Measurements from ENCODE around the gene PTGES2.
"Not testable (repeated sequence)": the region's sequence is repeated elsewhere in the genome, so short reads cannot be mapped to it uniquely, and the experiment has no call there.

PTGES2 gene

DNA sequence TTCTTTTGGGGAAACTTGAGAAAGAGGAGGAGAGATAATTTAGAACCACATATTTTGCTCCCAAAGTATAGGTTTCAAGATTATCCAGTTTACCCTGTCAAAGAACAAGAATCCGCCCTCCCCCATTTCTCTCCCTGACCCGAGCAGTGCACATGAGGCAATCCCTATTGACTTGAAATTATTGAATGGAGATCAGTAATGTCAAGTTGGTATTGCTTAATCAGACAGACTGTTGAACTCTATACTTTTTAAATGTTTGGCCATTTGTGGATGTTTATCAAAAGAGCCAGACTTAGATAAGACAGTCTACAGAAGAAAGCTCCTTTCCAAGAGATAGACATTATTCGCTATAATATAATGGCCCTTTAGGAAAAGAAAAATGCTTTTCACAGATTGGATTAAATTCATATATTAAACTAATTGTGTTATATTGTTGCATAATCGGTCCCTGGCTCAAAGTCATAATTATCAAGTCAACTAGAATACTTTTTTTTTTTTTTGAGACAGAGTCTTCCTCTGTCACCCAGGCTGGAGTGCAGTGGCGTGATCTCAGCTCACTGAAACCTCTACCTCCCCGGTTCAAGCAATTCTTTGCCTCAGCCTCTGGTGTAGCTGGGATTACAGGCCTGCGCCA, 54.2 kb downstream of the PTGES2 start:
- DNase-seq (ENCODE audit: low read depth in 1 of 2, low spot score in 1 of 2) = no peak
- in situ Hi-C loops (cut with HindIII; ENCODE audit: low pct_unique_long_range_greater_than_20kb, low sequenced_read_pairs) = no loop called here
- TF ChIP-seq JUND (IDR thresholded peaks at IDR 0.05; ENCODE audit: low read depth) = no peak

GRCh38 chr9:128072144-128073021, 55.1 kb downstream of the PTGES2 start:
- TF ChIP-seq JUND (IDR thresholded peaks at IDR 0.05; ENCODE audit: low read depth) = no peak
- in situ Hi-C loops (cut with HindIII; ENCODE audit: low pct_unique_long_range_greater_than_20kb, low sequenced_read_pairs) = no loop called here
- peak in 1 of 2 experiments; percentile 57 for DNase-seq (ENCODE audit: low read depth in 1 of 2, low spot score in 1 of 2)

GRCh38 chr9:128071475-128071874, 56.1 kb downstream of the PTGES2 start:
- DNase-seq (ENCODE audit: low read depth in 1 of 2, low spot score in 1 of 2); in situ Hi-C loops (cut with HindIII; ENCODE audit: low pct_unique_long_range_greater_than_20kb, low sequenced_read_pairs): not testable (repeated sequence)

DNA sequence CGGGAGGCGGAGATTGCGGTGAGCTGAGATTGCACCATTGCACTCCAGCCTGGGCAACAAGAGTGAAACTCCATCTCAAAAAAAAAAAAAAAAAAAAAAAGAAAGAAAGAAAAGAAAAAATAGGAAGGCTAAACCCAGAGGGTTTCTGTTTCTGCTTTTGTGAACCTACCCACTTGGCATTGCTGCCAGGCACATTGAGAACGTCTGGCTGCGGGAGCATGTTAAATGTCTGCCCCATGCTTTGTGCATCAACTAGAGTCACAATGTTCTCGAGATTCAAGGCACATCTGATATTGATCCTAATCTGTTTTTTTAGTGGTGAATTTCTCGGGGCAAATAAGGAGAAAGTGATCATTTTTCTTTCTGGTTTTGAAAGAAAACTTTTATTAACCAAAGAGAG, 56.7 kb downstream of the PTGES2 start:
- no peak for DNase-seq (ENCODE audit: low read depth in 1 of 2, low spot score in 1 of 2)
- no peak for TF ChIP-seq JUND (IDR thresholded peaks at IDR 0.05; ENCODE audit: low read depth)
- in situ Hi-C loops (cut with HindIII; ENCODE audit: low pct_unique_long_range_greater_than_20kb, low sequenced_read_pairs) = no loop called here
